GM12878 (cell line): Measurements from ENCODE around the gene PRDM7. TPM values are rescaled to one million over a fixed set of nuclear protein-coding genes. Genes with fewer than 3 reads are reported as not detected.

ENCODE experiments used
- ATAC-seq: fragments of 200-7000 bp; cut with Tn5 transposase; 3 replicates; pipeline ENCODE4 v1.9.1; 2020; ENCODE audit warnings: mild to moderate bottlenecking, moderate library complexity
- BruUV-seq: library from RNA; stranded (reverse); fragments of 400-500 nt; replicated peaks from 2 replicates; lab custom pipeline; 2021; lab: Mats Ljungman, UMichigan
- CTCF ChIA-PET: fragments of 300-600 bp; sonication (Branson Sonifier 250); formaldehyde crosslinking; extraction: SDS; loops from one replicate; lab custom pipeline; 2021; ENCODE audit warnings: inconsistent platforms; lab: Yijun Ruan, JAX
- POLR2A ChIA-PET: fragments of 350-600 bp; formaldehyde crosslinking; extraction: SDS; loops from one replicate; lab custom pipeline; 2021; ENCODE audit warnings: inconsistent platforms; lab: Charles Lee
- RAD21 ChIA-PET: fragments of 300-600 bp; sonication (Branson Sonifier 250); formaldehyde crosslinking; loops from one replicate; lab custom pipeline; 2023; ENCODE audit warnings: antibody characterized with exemption; ENCODE audit not compliant: unreplicated experiment; lab: Charles Lee
- SMC1A ChIA-PET: fragments of 300-600 bp; sonication (Branson Sonifier 250); formaldehyde crosslinking; loops from one replicate; lab custom pipeline; 2023; ENCODE audit not compliant: unreplicated experiment, uncharacterized antibody; lab: Charles Lee
- DNase-seq: peaks from one replicate; pipeline ENCODE4 v3.0.0-alpha.2; 2011; ENCODE audit warnings: low read depth, low spot score
- FAIRE-seq: peaks from 3 replicates; lab custom pipeline; 2011; peaks lifted over from hg19 to GRCh38; lab: Jason Lieb, UNC
- H2AFZ ChIP-seq: 2 replicates; pipeline ENCODE4 v1.6.0; 2011; ENCODE audit warnings: low read depth, low read length, control low read depth; ENCODE audit not compliant: control insufficient read depth
- H3K27ac ChIP-seq: 2 replicates; pipeline ENCODE4 v1.5.1; 2011; ENCODE audit warnings: control low read depth; ENCODE audit not compliant: control insufficient read depth, insufficient read depth
- H3K27me3 ChIP-seq, 2 experiments: replicated peaks in 1 of 2; 2 replicates each; pipeline versions ENCODE4 v1.6.0 to v1.6.1; 2011; ENCODE audit warnings: low read length in 1 of 2; ENCODE audit not compliant: control insufficient read depth in 2 of 2, insufficient read depth in 2 of 2
- H3K36me3 ChIP-seq, 2 experiments: 2 replicates each; pipeline ENCODE4 v1.5.1; 2011; ENCODE audit warnings: low read length in 1 of 2; ENCODE audit not compliant: control insufficient read depth in 2 of 2, insufficient read depth in 2 of 2
- H3K4me1 ChIP-seq: 2 replicates; pipeline ENCODE4 v1.6.1; 2011; ENCODE audit warnings: mild to moderate bottlenecking, low read length, moderate library complexity, mixed read lengths; ENCODE audit not compliant: control insufficient read depth, insufficient read depth
- H3K4me2 ChIP-seq: 2 replicates; pipeline ENCODE4 v1.6.0; 2011; ENCODE audit warnings: control low read depth; ENCODE audit not compliant: control insufficient read depth, insufficient read depth
- H3K4me3 ChIP-seq: fragments of 200-600 bp; sonication (generic); 2 replicates; pipeline ENCODE4 v1.5.1; 2016
- H3K79me2 ChIP-seq: 2 replicates; pipeline ENCODE4 v1.6.0; 2011; ENCODE audit warnings: low read length; ENCODE audit not compliant: control insufficient read depth, insufficient read depth
- H3K9ac ChIP-seq: 2 replicates; pipeline ENCODE4 v1.8.0; 2011; ENCODE audit warnings: low read length, control low read depth, mixed read lengths; ENCODE audit not compliant: control insufficient read depth, insufficient read depth
- H3K9me3 ChIP-seq: replicated peaks from 3 replicates; pipeline ENCODE4 v1.5.1; 2011; ENCODE audit warnings: mild to moderate bottlenecking, low read length; ENCODE audit not compliant: control insufficient read depth, insufficient read depth
- H4K20me1 ChIP-seq: 2 replicates; pipeline ENCODE4 v1.6.0; 2011; ENCODE audit not compliant: control insufficient read depth, insufficient read depth
- CBFB ChIP-seq: IDR thresholded peaks from 2 replicates; pipeline ENCODE4 v1.6.1; 2016; ENCODE audit warnings: antibody characterized with exemption, low read depth
- CHD2 ChIP-seq: IDR thresholded peaks from 2 replicates; pipeline ENCODE4 v1.6.1; 2011; ENCODE audit warnings: low read depth, low read length, improper control_type of control experiment, borderline replicate concordance
- FOXM1 ChIP-seq: IDR thresholded peaks from 2 replicates; pipeline ENCODE4 v1.6.1; 2012; ENCODE audit warnings: low read depth, mild to moderate bottlenecking, inconsistent platforms, low read length, moderate library complexity
- GABPA ChIP-seq: IDR thresholded peaks from 2 replicates; pipeline ENCODE4 v1.6.1; 2014; ENCODE audit warnings: antibody characterized with exemption, low read depth, mild to moderate bottlenecking, inconsistent platforms
- KDM1A ChIP-seq: fragments of 200-600 bp; sonication (generic); IDR thresholded peaks from 2 replicates; pipeline ENCODE4 v1.6.1; 2016; ENCODE audit warnings: borderline replicate concordance
- MTA3 ChIP-seq: IDR thresholded peaks from 2 replicates; pipeline ENCODE4 v1.6.1; 2012; ENCODE audit warnings: low read length, inconsistent platforms, borderline replicate concordance
- NFYB ChIP-seq: IDR thresholded peaks from 2 replicates; pipeline ENCODE4 v1.6.1; 2011; ENCODE audit warnings: low read depth, mild to moderate bottlenecking, low read length, improper control_type of control experiment, moderate library complexity; ENCODE audit not compliant: insufficient read depth
- RCOR1 ChIP-seq: conservative IDR thresholded peaks from 2 replicates; pipeline ENCODE4 v1.6.1; 2012; ENCODE audit warnings: low read depth, low read length, improper control_type of control experiment
- SKIL ChIP-seq: fragments of 450-650 bp; IDR thresholded peaks from 2 replicates; pipeline ENCODE4 v1.6.1; 2017; ENCODE audit warnings: mild to moderate bottlenecking, low read depth, inconsistent platforms; ENCODE audit not compliant: poor library complexity, severe bottlenecking
- SPI1 ChIP-seq: IDR thresholded peaks from 2 replicates; pipeline ENCODE4 v1.6.1; 2011; ENCODE audit warnings: low read depth, mild to moderate bottlenecking, low read length, moderate library complexity, borderline replicate concordance; ENCODE audit not compliant: insufficient read depth
- TBL1XR1 ChIP-seq: IDR thresholded peaks from 2 replicates; pipeline ENCODE4 v1.6.1; 2012; ENCODE audit warnings: low read depth, low read length, improper control_type of control experiment
- ZBED1 ChIP-seq: IDR thresholded peaks from 2 replicates; pipeline ENCODE4 v1.6.1; 2016; ENCODE audit warnings: borderline replicate concordance
- ZNF207 ChIP-seq: fragments of 450-650 bp; IDR thresholded peaks from 2 replicates; pipeline ENCODE4 v1.6.1; 2014; ENCODE audit warnings: antibody characterized with exemption, mild to moderate bottlenecking, borderline replicate concordance
- ZNF217 ChIP-seq: fragments of 450-650 bp; IDR thresholded peaks from 2 replicates; pipeline ENCODE4 v1.6.1; 2017; ENCODE audit warnings: antibody characterized with exemption, mild to moderate bottlenecking
- WGBS: methylation state at CpG from one replicate; pipeline ENCODE4 v1.1.6; 2016; ENCODE audit warnings: low lambda C conversion rate; ENCODE audit not compliant: insufficient replicate concordance, insufficient coverage; ENCODE audit errors: missing lambda C conversion rate; 5-methylcytosine and 5-hydroxymethylcytosine counted together
- in situ Hi-C: fragments of 300-500 bp; cut with MboI; formaldehyde crosslinking; loops from 9 replicates; pipeline ENCODE4 v1.14.3; 2018; ENCODE audit warnings: mixed read lengths
- intact Hi-C: fragments of 100-400 bp; cut with micrococcal nuclease; formaldehyde crosslinking; loops from one replicate; pipeline ENCODE4 v1.14.2; 2022; ENCODE audit not compliant: unreplicated experiment
- polyA plus RNA-seq, 11 experiments: library from polyadenylated mRNA; depleted of rRNA in 4 of 11; unstranded in 6 of 11; stranded (reverse) in 5 of 11; fragments of >200 nt; fragmentation: Nextera tagmentation in 4 of 11; fragmentation: Illumina TruSeq in 1 of 11; extraction: Ambion mirVana in 4 of 11; extraction: Trizol in 1 of 11; gene quantifications; 1 replicate in 1 of 11; 2 replicates in 10 of 11; pipeline versions ENCODE4 v1.2.1 to v1.2.3, GENCODE V29; 2011 to 2016; ENCODE audit warnings: inconsistent platforms in 2 of 11, missing spikeins in 2 of 11, low read depth in 1 of 11
- total RNA-seq, 4 experiments: library from RNA; depleted of rRNA in 3 of 4; stranded (reverse); fragments of >200 nt in 3 of 4; fragmentation: Illumina TruSeq in 1 of 4; extraction: Trizol in 1 of 4; gene quantifications; 2 replicates each; pipeline versions ENCODE4 v1.2.1 to v1.2.3, GENCODE V29; 2013 to 2021

PRDM7 gene
- total and polyA plus RNA-seq, 10 of the 15 experiments (the other 5 are each of a cell fraction or from before 2014, with no cell fraction given): not detected

GRCh38 chr16:90081606-90081970 is 4.5 kb upstream of the PRDM7 start:
- H3K4me3 ChIP-seq: no peak overlapping the region
- H3K36me3 ChIP-seq: no peaks in the 10 kb centered on the region
- H3K4me2 ChIP-seq: no peak overlapping the region
- ATAC-seq: no peak; the same call in 2 of the 3 replicates
- no peak for FAIRE-seq
- no peaks in the 10 kb centered on the region for H4K20me1 ChIP-seq
- ChIA-PET POLR2A (no interaction called here), SMC1A (interaction anchor here (1.1 kb wide), 1 partner anchor 109 kb away, joined by 3 read pairs; no protein-coding TSS in a partner anchor), RAD21 (no interaction called here), CTCF (interaction anchor here (0.8 to 1.8 kb wide), 11 partner anchors 8 to 376 kb away, joined by 3 to 5 read pairs (median 3); no protein-coding TSS in a partner anchor)
- no TSS peak for BruUV-seq
- in situ Hi-C loops: no loop called here
- H3K4me1 ChIP-seq: peaks cover 5% of the 10 kb centered on the region
- no peak overlapping the region for H2AFZ ChIP-seq
- no peaks in the 10 kb centered on the region; a peak in 1 of 4 replicates for H3K27me3 ChIP-seq
- intact Hi-C loops: no loop called here
- no peaks in the 10 kb centered on the region for H3K79me2 ChIP-seq
- no peak overlapping the region for H3K9ac ChIP-seq
- TF ChIP-seq ZNF217: no peak
- WGBS: 21% methylated on average over 7 of the region's 7 CpGs
- no peak overlapping the region for H3K27ac ChIP-seq
- DNase-seq: no peak
- H3K9me3 ChIP-seq: no peaks in the 10 kb centered on the region; the same call in 2 of the 3 replicates

GRCh38 chr16:90078579-90078895 is 1.4 kb upstream of the PRDM7 start:
- FAIRE-seq (no peak), ATAC-seq (no peak), DNase-seq (no peak)
- H3K9ac ChIP-seq: no peak overlapping the region
- H3K36me3 ChIP-seq: no peaks in the 10 kb centered on the region
- 53% methylated on average over 6 of the region's 6 CpGs for WGBS
- H3K4me1 ChIP-seq: peaks cover 5% of the 10 kb centered on the region
- H3K9me3 ChIP-seq: no peaks in the 10 kb centered on the region; the same call in 2 of the 3 replicates
- no TSS peak for BruUV-seq
- H3K79me2 ChIP-seq: no peaks in the 10 kb centered on the region
- ChIA-PET POLR2A (no interaction called here), CTCF (no interaction called here), RAD21 (no interaction called here), SMC1A (no interaction called here)
- H4K20me1 ChIP-seq: no peaks in the 10 kb centered on the region
- in situ Hi-C loops (loop anchor here (5.0 kb wide), 1 partner anchor 36 kb away; no protein-coding TSS in a partner anchor), intact Hi-C loops (no loop called here)
- no peak overlapping the region for H3K27ac ChIP-seq
- no peak overlapping the region for H2AFZ ChIP-seq
- no peak overlapping the region for H3K4me2 ChIP-seq
- no peaks in the 10 kb centered on the region; a peak in 1 of 4 replicates for H3K27me3 ChIP-seq
- no peak overlapping the region for H3K4me3 ChIP-seq
- no peak for TF ChIP-seq MTA3
- TF ChIP-seq SPI1: no peak
- TF ChIP-seq CBFB: no peak
- TF ChIP-seq RCOR1: no peak
- no peak for TF ChIP-seq SKIL
- TF ChIP-seq KDM1A: no peak
- no peak for TF ChIP-seq TBL1XR1
- no peak for TF ChIP-seq ZBED1
- TF ChIP-seq NFYB: no peak
- TF ChIP-seq ZNF207: no peak
- no peak for TF ChIP-seq GABPA
- TF ChIP-seq FOXM1: no peak
- TF ChIP-seq CHD2: no peak
